GM12864 (cell line): Measurements from ENCODE around the gene ONECUT1.
A peak's percentile ranks its signal among the peaks of the same experiment; 100 is the strongest.
"Not testable (repeated sequence)": the region's sequence is repeated elsewhere in the genome, so short reads cannot be mapped to it uniquely, and the experiment has no call there.

Source experiments
- DNase-seq: peaks from one replicate; pipeline ENCODE4 v3.0.0-alpha.2; 2011; ENCODE audit warnings: low read depth
- H3K4me3 ChIP-seq: 2 replicates; pipeline ENCODE4 v1.5.1; 2011; ENCODE audit warnings: mild to moderate bottlenecking, low read depth, low read length, control low read depth
- TF ChIP-seq, protein P1 (sequence below): IDR thresholded peaks from 2 replicates; pipeline ENCODE4 v1.5.1; 2011; ENCODE audit warnings: low read depth, mild to moderate bottlenecking, moderate library complexity, low read length, control low read depth, inconsistent platforms; ENCODE audit errors: missing control alignments

ONECUT1 gene

DNA sequence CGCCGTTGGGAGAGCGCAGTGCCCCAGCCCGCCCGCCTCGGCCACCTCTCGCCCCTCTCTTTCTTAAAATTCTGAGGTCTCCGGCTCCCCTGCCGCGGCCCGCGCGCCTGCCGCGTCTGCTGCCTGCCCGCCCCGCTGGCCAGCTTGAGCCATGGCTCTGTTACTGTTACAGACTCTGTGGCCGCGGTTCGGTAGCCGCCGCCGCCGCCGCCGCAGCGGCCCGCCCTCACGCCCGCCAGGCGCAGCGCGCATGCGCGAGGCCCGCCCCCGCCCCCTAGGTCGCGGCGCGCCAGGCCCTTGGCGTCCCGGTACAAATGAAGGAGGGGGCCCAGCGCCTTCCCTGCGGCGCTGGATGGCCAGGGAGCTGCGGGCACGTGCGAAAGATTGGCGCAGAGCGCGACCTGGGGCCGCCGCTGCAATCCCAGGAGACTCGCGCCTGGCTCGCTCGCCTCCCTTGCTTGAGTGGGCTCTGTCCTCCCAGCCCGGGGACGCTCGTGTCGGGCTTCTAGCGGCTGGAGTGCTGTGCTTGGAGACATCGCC, at the start of gene ONECUT1:
Gene ONECUT1, minus strand, starts transcription at position 168 of the 540 bp plus-strand sequence. CDS start 452 bp downstream, outside the sequence.
- TF ChIP-seq, protein P1, sequence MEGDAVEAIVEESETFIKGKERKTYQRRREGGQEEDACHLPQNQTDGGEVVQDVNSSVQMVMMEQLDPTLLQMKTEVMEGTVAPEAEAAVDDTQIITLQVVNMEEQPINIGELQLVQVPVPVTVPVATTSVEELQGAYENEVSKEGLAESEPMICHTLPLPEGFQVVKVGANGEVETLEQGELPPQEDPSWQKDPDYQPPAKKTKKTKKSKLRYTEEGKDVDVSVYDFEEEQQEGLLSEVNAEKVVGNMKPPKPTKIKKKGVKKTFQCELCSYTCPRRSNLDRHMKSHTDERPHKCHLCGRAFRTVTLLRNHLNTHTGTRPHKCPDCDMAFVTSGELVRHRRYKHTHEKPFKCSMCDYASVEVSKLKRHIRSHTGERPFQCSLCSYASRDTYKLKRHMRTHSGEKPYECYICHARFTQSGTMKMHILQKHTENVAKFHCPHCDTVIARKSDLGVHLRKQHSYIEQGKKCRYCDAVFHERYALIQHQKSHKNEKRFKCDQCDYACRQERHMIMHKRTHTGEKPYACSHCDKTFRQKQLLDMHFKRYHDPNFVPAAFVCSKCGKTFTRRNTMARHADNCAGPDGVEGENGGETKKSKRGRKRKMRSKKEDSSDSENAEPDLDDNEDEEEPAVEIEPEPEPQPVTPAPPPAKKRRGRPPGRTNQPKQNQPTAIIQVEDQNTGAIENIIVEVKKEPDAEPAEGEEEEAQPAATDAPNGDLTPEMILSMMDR, result no peak
- no peak for DNase-seq
- H3K4me3 ChIP-seq, result peak within 1 kb of the TSS; percentile 61

DNA sequence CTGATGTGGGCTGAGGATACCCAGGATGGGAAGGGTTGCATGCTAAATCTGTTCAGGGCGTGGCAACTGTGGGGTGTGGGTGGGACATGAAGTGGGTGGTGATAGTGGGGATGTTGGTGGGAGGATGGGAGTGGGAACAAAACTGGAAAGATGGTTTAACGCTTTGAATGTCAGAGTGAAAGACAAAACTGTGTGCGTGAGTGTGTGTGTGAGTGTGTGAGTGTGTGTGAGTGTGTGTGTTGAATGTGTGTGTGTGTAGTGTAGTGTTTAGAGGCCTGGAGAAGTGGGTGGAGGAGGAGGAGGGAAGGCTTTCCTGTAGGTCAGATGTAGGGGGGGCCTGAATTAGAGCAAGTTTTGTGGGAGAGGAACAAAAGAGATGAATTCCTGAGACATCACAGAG, 44.2 kb upstream of the ONECUT1 start:
- TF ChIP-seq, protein P1, result no peak
- no peak overlapping the region for H3K4me3 ChIP-seq
- DNase-seq, result no peak

DNA sequence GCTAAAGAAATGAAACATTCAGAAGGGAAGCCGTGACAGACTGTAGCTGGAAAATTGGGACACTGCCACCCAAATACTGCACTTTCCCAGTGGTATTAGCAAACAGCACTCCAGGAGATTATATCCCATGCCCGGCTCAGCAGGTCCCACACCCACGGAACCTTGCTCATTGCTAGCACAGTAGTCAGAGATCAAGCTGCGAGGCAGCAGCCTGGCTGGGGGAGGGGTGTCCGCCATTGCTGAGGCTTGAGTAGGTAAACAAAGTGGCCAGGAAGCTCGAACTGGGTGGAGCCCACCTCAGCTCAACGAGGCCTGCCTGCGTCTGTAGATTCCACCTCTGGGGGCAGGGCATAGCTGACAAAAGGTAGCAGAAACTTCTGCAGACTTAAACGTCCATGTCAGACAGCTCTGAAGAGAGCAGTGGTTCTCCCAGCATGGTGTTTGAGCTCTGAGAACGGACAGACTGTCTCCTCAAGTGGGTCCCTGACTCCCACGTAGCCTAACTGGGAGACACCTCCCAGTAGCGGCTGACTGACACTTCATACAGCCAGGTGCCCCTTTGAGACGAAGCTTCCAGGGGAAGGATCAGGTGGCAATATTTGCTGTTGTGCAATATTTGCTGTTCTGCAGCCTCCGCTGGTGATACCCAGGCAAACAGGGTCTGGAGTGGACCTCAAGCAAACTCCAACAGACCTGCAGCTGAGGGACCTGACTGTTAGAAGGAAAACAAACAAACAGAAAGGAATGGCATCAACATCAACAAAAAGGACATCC, 34.2 kb upstream of the ONECUT1 start:
- not testable (repeated sequence) for DNase-seq, H3K4me3 ChIP-seq

DNA sequence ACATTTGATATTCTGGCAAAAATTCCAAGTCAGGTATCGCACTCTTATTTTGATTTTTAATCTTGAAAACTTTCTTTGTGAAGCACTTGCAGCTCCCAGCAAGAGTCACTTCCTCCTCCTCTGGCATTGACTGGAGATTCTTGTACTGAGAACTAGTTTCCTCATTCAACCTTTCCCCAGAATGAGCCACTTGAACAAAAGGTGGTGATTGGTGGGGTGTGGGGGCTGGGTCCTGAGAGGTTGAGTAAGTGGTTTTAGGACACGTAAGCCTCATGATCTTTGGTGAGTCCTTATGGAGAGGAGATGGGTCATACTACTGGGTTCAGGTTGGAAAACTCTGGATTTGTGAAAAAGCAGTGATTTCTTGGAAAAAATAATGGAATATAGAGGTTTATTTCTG, 32.3 kb upstream of the ONECUT1 start:
- no peak for DNase-seq
- TF ChIP-seq, protein P1, result no peak
- H3K4me3 ChIP-seq, result no peak overlapping the region

DNA sequence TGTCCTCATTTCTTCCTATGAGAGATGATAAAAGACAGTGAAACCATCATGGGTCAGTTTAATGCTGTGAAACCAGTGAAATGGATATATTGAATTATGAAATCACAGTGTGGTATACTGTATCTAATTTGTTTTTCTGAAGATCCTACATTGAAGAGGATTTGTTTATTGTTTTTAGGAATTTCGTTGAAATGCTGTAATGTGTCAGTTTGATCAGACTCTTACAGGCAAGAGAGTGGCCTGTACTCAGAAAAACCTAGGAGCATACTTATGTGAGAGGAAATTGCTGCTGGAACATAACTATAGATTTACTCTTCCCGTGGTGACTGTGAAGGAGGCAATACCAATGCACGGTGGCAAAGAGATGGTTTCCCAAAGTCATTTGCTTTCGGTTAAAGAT, 29.1 kb upstream of the ONECUT1 start:
- no peak for DNase-seq
- TF ChIP-seq, protein P1, result no peak
- H3K4me3 ChIP-seq, result no peak overlapping the region

DNA sequence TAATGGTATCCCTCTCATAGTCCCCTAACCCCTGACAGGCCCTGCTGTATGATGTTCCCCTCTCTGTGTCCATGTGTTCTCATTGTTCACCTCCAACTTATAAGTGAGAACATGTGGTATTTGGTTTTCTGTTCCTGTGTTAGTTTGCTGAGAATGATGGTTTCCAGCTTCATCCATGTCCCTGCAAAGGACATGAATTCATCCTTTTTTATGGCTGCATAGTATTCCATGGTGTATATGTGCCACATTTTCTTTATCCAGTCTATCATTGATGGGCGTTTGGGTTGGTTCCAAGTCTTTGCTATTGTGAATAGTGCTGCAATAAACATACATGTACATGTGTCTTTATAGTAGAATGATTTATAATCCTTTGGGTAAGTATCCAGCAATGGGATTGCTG, 25.8 kb upstream of the ONECUT1 start:
- H3K4me3 ChIP-seq, DNase-seq: not testable (repeated sequence)

DNA sequence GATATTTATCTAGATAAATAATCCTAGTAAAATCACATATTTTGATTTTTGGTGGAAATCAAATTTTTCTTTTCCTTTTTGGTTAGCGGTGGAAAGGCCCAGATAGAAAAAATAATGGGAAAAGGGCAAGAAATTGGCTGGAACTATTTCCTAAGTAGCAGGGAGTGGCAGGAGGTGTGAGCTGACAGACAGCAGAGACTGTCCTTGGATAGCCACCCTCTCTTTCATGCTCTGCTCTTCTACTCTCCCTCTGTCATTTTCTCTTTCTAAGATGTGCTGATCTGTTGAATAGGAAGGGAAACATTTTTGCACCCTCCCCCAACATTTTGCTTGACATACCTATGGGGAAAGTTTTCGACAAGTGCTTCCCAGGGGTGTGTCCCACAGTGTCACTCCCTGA, 18.9 kb upstream of the ONECUT1 start:
- no peak overlapping the region for H3K4me3 ChIP-seq
- DNase-seq, result no peak
- TF ChIP-seq, protein P1, result no peak

DNA sequence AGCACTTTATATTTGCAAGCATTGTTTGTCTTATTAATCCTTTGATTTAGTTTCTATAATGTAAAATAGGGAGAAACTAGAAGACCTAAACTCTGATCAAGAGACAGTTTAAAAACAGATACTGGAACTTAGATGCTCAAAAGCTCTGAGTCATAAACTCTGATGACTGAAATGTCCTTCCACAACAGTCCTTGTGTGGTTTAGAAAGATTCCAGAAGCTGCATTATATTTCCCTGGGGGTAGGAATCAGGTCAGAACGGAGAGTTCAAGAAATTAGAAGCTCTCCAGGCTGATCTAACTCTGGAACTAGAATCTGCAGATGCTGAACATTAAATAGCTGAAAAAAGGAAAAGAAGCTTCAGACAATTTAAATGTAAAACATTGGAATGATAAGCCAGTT, 18.3 kb upstream of the ONECUT1 start:
- H3K4me3 ChIP-seq, result no peak overlapping the region
- DNase-seq, result no peak
- TF ChIP-seq, protein P1, result no peak
